GM19035 (cell line): ENCODE measurements around the gene PSPN.
A peak's percentile ranks its signal among the peaks of the same experiment; 100 is the strongest.
"Not testable (repeated sequence)": the region's sequence is repeated elsewhere in the genome, so short reads cannot be mapped to it uniquely, and the experiment has no call there.

Source experiments
- ATAC-seq: cut with Tn5 transposase; IDR thresholded peaks from one replicate; pipeline ENCODE4 v1.9.1; 2021; ENCODE audit not compliant: unreplicated experiment

The PSPN gene

DNA sequence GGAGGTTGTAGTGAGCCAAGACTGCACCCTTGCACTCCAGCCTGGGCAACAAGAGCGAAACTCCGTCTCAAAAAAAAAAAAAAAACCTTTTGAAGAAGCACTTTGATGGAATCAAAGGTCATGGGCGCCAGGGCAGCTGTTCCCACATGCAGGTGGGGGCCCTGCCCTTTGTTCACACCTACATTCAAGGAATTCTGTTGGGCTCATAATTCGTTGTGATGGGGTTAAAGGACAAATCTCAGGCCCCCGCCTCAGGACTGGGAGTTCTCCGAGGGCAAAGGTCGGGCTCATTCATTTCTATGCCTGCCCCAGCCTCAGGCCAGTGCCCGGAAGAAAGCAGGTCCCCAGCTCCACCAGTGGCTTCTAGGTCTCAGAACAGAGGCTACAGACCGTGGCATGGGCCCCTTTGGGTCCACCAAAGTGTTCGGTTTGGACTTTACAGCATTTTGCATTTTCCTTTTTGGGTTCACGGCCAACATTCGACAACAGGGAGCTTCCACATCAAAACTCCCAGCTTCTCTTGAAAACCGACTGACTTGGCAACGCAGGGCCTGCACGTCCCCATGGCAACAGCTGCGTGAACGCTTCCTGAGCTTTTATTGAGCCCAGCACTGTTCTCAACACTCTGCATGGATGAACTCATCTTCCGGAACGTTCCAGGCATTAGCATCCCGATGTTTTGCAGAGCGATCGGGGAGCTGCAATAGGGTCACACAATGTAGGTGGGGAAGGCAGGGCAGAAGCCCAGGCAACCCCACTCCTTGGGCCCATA, 27.3 kb upstream of the PSPN start:
- ATAC-seq: no peak

DNA sequence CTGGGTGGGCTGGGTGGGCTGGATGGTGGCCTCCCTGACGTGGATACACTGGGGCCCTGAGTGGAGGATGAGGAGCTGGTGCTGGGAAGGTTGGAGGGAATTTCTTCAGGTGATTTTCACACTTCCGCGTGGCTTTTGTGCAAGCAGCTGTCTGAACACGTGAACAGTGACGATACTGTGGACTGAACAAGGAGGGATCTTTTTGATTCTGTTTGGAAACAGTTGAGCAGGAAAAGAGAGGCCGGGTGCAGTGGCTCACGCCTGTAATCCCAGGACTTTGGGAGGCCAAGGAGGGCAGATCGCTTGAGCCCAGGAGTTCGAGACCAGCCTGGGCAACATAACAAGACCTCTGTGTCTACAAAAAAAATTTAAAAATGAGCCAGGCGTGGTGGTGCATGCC, 26.3 kb upstream of the PSPN start:
- no peak for ATAC-seq

DNA sequence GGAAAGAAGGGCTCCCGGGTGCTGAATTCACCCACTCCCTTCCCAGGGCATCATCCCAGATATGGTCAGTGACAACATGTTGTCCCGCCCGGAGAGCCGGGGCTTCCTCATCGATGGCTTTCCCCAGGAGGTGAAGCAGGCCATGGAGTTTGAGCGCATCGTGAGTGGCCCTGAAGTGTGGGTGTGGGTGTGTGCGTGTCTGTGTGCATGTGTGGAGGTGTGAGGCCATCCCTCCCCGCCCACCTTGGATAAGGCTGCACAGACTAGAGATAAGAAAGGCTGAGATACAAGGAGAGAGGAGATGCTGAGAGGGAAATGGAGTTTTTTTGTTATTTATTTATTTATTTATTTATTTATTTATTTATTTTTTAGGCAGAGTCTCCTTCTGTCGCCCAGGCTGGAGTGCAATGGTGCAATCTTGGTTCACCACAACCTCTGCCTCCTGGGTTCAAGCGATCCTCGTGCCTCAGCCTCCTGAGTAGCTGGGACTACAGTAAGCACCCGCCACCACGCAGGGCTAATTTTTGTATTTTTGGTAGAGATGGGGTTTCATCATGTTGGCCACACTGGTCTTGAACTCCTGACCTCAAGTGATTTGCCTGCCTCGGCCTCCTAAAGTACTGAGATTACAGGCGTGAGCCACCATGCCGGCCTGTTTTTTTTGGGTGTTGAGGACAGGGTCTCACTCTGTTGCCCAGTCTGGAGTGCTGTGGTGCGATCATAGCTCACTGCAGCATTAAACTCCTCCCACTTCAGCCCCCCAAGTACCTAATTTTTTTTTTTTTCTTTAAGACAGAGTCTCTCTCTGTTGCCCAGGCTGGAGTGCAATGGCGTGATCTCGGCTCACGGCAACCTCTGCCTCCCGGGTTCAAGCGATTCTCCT, 24.6 kb upstream of the PSPN start:
- ATAC-seq: not testable (repeated sequence)

DNA sequence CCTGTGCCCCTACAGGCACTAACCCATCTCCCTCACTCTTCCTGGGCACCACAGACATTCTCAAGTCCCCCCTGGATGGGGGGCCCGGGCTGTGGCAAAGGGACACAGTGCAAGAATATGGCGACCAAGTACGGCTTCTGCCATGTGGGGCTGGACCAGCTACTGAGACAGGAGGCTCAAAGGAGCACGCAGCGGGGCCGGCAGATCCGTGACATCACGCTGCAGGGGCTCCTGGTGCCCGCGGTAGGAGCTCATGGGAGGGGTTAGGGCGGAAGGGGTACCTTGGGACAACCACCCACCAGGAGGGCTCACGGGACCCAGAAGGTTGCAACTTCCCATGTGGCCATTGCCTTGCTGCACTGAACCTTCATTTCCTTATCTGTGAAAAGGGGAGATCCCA, 20.6 kb upstream of the PSPN start:
- no peak for ATAC-seq

GRCh38 chr19:6394831-6395230, 19.1 kb upstream of the PSPN start:
- ATAC-seq: no peak

DNA sequence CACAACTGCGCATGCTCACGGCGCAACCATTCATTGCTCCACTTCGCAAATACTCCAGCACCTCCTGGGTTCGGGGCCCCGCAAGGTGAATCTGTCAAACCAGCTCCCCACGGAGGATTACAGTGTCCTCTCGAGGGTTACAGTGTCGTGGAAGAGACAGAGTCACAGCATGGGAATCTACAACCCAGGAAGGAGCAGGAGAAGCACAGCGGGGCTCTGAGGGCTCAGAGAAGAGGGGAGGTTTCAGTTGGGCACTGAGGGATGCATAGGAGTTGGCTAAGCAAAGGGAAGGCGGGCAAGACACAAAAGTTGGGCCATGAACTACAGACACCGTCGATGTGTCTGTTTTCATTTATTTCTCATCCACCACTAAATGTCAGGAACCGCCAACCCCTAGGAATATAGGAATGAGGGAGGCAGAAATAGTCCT, 18.3 kb upstream of the PSPN start:
- no peak for ATAC-seq

DNA sequence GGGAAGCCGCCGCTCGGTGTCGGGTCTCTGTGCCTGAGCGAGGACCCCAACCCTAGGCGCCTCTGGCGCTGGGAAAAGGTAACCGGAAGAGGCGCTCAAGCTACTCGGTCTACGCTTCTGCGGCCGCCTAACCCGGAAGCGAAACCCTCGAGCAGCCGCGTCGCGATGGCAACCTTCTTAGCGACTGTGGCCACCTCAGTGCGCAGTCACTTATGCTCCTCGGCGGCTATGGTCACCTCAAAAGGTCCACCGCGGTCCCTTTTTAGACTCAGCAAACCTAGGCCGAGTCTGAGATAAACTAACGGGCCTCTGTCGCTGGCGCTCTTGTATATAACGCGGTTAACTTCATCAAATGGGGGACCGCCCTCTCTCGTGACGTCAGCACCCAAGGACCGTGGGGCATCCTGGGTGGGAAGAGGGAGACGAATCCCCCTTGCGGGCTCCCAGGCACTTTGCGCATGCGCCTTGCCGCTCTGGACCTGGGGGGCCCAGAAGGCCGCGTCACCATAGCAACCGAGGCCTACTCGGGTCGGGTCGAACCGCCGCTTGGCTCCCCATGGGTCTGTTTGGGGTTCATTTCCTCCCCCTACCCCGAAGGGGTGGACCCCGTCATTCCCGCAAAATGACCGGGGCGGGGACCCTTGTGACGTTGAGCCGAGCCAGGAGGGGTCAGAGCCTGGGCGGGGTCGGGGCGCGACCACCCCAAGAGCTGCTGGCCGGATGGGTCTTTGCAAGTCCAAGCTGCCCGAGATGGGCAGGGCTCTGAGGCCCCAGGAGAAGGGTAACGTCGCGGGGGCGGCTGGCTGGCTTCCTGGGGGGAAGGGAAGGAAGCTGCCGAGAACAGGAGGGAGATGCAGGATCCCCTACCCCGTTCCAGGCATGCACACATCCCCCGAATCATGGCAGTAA, 17.6 kb upstream of the PSPN start, which contains the start of gene GTF2F1:
Gene GTF2F1 (minus strand): TSS at position 91 of the 909 bp plus-strand sequence. CDS start 169 bp downstream, outside the sequence.
- ATAC-seq: peak; percentile 85

GRCh38 chr19:6392221-6393073, 16.7 kb upstream of the PSPN start:
- no peak for ATAC-seq

GRCh38 chr19:6387372-6387771, 11.6 kb upstream of the PSPN start:
- no peak for ATAC-seq

- ATAC-seq: no peak
Observed at GRCh38 chr19:6384381-6384780, 8.6 kb upstream of the PSPN start.

- ATAC-seq: no peak
Observed at GRCh38 chr19:6383188-6383587, 7.5 kb upstream of the PSPN start.

DNA sequence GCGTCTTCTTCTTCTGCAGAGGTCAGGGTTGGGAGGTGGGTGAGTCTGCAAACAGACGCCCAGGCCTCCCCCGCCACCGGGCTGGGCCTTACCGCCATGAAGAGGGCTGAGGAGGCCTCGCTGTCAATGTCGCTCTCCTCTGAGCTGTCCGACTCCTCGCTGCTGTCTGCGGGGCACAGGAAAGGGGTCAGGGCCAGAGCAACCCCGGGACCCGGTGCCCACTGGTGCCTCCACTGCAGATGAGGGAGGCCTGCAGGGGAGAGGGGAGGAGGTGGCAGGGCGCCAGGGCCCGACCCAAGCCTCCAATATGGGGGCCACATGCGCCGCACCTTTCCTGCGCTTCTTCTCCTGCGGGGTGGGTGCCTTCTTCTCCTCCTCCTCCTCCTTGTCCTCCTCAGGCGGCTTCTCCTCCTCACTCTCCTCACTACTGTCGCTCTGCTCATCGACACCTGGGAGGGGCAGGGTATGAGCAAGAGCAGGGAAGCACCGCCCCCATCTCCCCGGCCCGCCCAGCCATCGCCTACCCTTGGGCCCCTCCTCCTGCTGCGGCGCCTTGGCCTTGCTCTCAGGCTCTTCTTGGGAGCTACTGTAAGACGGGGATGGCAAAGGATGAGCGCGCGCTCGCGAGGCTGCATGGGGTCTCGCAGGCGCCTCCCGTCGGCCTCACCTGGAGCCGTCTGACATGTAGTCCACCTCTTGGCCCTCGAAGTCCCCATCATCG, 5.5 kb upstream of the PSPN start:
- no peak for ATAC-seq

DNA sequence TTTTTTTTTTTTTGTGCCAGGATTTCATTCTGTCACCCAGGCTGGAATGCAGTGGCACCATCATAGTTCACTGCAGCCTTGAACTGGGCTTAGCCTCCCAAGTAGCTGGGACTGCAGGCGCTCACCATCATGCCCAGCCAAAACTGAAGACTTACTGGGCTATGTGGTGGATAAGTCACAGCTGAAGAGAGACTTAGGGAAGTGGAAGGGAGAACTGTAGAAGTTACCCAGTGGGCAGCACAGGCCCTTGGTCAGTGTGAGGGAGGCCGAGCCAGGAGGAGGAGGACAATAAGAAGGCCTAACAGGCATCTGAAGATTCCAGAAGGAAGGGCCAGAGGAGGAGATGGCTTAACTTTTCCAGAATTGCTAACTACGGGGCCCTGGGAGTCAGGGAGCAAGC, 4.0 kb upstream of the PSPN start:
- ATAC-seq: no peak

GRCh38 chr19:6378486-6378885, 2.8 kb upstream of the PSPN start:
- no peak for ATAC-seq

GRCh38 chr19:6378041-6378440, 2.3 kb upstream of the PSPN start:
- ATAC-seq: no peak

DNA sequence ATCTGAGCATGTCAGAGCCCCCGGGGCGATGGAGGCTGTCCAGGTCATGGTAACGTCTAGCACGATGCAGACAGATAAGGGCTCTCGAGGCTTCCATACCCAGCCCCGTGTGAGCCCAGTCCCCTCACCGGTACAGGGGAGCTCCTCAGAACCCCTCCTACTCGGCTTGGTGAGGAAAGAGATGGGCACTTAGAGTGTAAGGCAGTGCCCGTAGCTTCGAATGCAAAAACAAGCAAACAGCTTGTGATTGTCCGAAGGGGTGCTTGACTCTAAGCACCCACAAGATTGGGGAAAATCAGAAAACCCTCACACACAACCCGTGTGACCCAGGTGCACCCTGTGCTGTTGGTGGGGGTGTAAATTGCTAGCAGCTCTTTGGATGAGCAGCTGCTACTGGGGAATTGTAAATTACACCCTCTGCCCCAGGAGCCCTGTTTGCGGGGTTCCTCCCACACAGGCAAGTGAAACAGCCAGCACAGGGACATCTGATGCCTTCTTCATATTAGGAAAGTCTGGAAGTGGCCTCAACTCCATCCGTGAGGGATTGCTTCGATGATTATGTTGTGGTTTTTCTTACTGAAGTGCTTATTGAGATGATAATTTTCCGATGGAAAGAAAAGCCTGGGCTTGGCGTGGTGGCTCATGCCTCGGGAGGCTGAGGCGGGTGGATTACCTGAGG, 918 bp upstream of the PSPN start:
- ATAC-seq: no peak

DNA sequence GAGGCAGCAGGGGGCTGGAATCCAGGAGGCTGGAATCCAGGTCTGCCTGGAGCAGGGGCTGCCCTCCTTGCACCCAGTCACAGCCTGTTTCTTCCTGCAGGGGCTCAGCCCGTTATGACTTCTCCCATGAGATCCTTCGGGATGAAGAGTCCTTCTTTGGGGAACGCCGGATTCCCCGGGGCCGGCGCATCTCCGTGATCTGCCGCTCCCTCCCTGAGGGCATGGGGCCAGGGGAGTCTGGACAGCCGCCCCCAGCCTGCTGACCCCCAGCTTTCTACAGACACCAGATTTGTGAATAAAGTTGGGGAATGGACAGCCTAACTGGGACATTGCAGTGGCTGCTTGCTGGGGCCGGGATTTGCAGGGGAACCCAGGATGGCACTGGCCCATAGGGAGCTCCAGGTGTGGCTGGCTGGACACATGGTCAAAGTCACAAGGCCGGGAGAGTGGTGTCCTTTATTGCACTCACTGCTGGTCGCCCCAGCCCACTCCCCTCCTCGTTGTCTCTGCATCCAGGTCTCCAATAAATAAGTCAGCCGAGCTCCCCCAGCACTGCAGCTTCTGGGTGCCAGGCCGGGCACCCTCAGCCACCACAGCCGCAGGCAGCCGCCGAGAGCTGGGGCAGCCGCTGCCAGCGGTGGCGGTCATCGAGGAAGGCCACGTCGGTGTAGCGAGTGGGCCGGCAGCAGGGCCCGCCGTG, 872 bp downstream of the PSPN start:
- ATAC-seq: no peak

- no peak for ATAC-seq
Observed at GRCh38 chr19:6374161-6374709, 1.5 kb downstream of the PSPN start.
